ENCODE results near the gene ZP4. TPM values are rescaled to one million over a fixed set of nuclear protein-coding genes. Genes with fewer than 3 reads are reported as not detected.

The ZP4 gene
- not detected in 5 replicates for total RNA-seq (2022; extraction: Qiagen RNA extraction)

GRCh38 chr1:237890822-237891221 lies at the start of gene ZP4:
TSS of gene ZP4 (minus strand) at chr1:237890922. CDS start at chr1:237890635, 287 bp downstream.

